Measurements from ENCODE around the gene MTCL3.

- TF ChIP-seq ETV6 (CRISPR knock-in tag; IDR thresholded peaks at IDR 0.05) (no peak), ATF2 (CRISPR knock-in tag; IDR thresholded peaks at IDR 0.05; ENCODE audit: borderline replicate concordance, low read depth) (no peak)
- TF ChIP-seq, protein P1, sequence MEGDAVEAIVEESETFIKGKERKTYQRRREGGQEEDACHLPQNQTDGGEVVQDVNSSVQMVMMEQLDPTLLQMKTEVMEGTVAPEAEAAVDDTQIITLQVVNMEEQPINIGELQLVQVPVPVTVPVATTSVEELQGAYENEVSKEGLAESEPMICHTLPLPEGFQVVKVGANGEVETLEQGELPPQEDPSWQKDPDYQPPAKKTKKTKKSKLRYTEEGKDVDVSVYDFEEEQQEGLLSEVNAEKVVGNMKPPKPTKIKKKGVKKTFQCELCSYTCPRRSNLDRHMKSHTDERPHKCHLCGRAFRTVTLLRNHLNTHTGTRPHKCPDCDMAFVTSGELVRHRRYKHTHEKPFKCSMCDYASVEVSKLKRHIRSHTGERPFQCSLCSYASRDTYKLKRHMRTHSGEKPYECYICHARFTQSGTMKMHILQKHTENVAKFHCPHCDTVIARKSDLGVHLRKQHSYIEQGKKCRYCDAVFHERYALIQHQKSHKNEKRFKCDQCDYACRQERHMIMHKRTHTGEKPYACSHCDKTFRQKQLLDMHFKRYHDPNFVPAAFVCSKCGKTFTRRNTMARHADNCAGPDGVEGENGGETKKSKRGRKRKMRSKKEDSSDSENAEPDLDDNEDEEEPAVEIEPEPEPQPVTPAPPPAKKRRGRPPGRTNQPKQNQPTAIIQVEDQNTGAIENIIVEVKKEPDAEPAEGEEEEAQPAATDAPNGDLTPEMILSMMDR (IDR thresholded peaks at IDR 0.05) = no peak
- TF ChIP-seq, protein P2, sequence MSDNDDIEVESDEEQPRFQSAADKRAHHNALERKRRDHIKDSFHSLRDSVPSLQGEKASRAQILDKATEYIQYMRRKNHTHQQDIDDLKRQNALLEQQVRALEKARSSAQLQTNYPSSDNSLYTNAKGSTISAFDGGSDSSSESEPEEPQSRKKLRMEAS (CRISPR knock-in tag; IDR thresholded peaks at IDR 0.05) = no peak
- TF ChIP-seq, protein P3, sequence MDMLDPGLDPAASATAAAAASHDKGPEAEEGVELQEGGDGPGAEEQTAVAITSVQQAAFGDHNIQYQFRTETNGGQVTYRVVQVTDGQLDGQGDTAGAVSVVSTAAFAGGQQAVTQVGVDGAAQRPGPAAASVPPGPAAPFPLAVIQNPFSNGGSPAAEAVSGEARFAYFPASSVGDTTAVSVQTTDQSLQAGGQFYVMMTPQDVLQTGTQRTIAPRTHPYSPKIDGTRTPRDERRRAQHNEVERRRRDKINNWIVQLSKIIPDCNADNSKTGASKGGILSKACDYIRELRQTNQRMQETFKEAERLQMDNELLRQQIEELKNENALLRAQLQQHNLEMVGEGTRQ (CRISPR knock-in tag; IDR thresholded peaks at IDR 0.05) = no peak
- TF ChIP-seq, protein P4, sequence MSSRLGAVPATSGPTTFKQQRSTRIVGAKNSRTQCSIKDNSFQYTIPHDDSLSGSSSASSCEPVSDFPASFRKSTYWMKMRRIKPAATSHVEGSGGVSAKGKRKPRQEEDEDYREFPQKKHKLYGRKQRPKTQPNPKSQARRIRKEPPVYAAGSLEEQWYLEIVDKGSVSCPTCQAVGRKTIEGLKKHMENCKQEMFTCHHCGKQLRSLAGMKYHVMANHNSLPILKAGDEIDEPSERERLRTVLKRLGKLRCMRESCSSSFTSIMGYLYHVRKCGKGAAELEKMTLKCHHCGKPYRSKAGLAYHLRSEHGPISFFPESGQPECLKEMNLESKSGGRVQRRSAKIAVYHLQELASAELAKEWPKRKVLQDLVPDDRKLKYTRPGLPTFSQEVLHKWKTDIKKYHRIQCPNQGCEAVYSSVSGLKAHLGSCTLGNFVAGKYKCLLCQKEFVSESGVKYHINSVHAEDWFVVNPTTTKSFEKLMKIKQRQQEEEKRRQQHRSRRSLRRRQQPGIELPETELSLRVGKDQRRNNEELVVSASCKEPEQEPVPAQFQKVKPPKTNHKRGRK (CRISPR knock-in tag; IDR thresholded peaks at IDR 0.05; ENCODE audit: borderline replicate concordance) = no peak
Observed at GRCh38 chr6:127515234-127515793, 3.8 kb downstream of the MTCL3 start.
